Uterine smooth muscle cell (primary cell): Measurements from ENCODE around the gene MEX3D. TPM values are rescaled to one million over a fixed set of nuclear protein-coding genes. Genes with fewer than 3 reads are reported as not detected.

Source experiments
- total RNA-seq: library from RNA; depleted of rRNA; stranded (reverse); fragments of >200 nt; gene quantifications from 2 replicates; pipeline ENCODE4 v1.2.3, GENCODE V29; 2014

The MEX3D gene
- total RNA-seq: 50.2 and 50.7 TPM in 2 replicates

GRCh38 chr19:1568320-1569019 is at the start of gene MEX3D:
Gene MEX3D (minus strand): TSS chr19:1568325. CDS start chr19:1568058, 267 bp downstream.

GRCh38 chr19:1605236-1606137 is 37.4 kb upstream of the MEX3D start, which contains the start of gene UQCR11:
Gene UQCR11 (minus strand): TSS chr19:1605462. CDS start chr19:1605409, 53 bp downstream.

GRCh38 chr19:1592755-1593500 is 24.8 kb upstream of the MEX3D start, which contains the start of gene MBD3:
Gene MBD3 (minus strand): TSS chr19:1592865. CDS start chr19:1592631, 234 bp downstream.

GRCh38 chr19:1523412-1524286 is 44.5 kb downstream of the MEX3D start, which contains the start of gene PLK5:
Gene PLK5 (plus strand): TSS chr19:1524077. CDS start chr19:1526997, 2,920 bp downstream.

GRCh38 chr19:1512671-1513498 is 55.2 kb downstream of the MEX3D start, which contains the start of gene ADAMTSL5:
Gene ADAMTSL5 (minus strand): TSS chr19:1513019. CDS start chr19:1510943, 2,076 bp downstream.

Other genes with a start within 250 kb of the MEX3D start
- gene NDUFS7, start 184.4 kb downstream of the MEX3D start, total RNA-seq: 72.2 and 91.2 TPM in 2 replicates
- 26.7 and 37.1 TPM in 2 replicates for gene GAMT, start 166.8 kb downstream of the MEX3D start, total RNA-seq
- 65.9 and 103 TPM in 2 replicates for gene DAZAP1, start 160.7 kb downstream of the MEX3D start, total RNA-seq
- 486 and 592 TPM in 2 replicates for gene RPS15, start 129.9 kb downstream of the MEX3D start, total RNA-seq
- gene APC2, start 118.2 kb downstream of the MEX3D start, total RNA-seq: 0.44 and 0.50 TPM in 2 replicates
- gene C19orf25, start 89.1 kb downstream of the MEX3D start, total RNA-seq: 24.7 and 32.2 TPM in 2 replicates
- 2.3 and 4.4 TPM in 2 replicates for gene PCSK4, start 78.0 kb downstream of the MEX3D start, total RNA-seq
- gene REEP6, start 77.1 kb downstream of the MEX3D start, total RNA-seq: 0.44 and 1.7 TPM in 2 replicates
- 3.1 and 6.6 TPM in 2 replicates for gene ADAMTSL5, start 55.3 kb downstream of the MEX3D start, total RNA-seq
- not detected in 2 replicates for gene PLK5, start 44.2 kb downstream of the MEX3D start, total RNA-seq
- gene MBD3, start 24.5 kb upstream of the MEX3D start, total RNA-seq: 113 and 126 TPM in 2 replicates
- gene UQCR11, start 37.1 kb upstream of the MEX3D start, total RNA-seq: 32.5 and 47.6 TPM in 2 replicates
- gene TCF3, start 84.3 kb upstream of the MEX3D start, total RNA-seq: 82.9 and 118 TPM in 2 replicates
- gene ONECUT3, start 185.2 kb upstream of the MEX3D start, total RNA-seq: not detected in 2 replicates
- 1.9 and 2.7 TPM in 2 replicates for gene ATP8B3, start 244.0 kb upstream of the MEX3D start, total RNA-seq